GM19099 (cell line): Measurements from ENCODE around the gene THSD4.

Source experiments
- POLR2A ChIP-seq: IDR thresholded peaks from 3 replicates; pipeline ENCODE4 v1.6.1; 2011; ENCODE audit warnings: low read depth; ENCODE audit not compliant: insufficient read length; ENCODE audit errors: extremely low read depth

The THSD4 gene

GRCh38 chr15:71440489-71441110 lies 325.3 kb downstream of the THSD4 start:
- no peak for TF ChIP-seq POLR2A

GRCh38 chr15:71443538-71443937 lies 328.3 kb downstream of the THSD4 start:
- TF ChIP-seq POLR2A = no peak

- TF ChIP-seq POLR2A = no peak
These were observed 328.9 kb downstream of the THSD4 start for GRCh38 chr15:71444032-71444810.

DNA sequence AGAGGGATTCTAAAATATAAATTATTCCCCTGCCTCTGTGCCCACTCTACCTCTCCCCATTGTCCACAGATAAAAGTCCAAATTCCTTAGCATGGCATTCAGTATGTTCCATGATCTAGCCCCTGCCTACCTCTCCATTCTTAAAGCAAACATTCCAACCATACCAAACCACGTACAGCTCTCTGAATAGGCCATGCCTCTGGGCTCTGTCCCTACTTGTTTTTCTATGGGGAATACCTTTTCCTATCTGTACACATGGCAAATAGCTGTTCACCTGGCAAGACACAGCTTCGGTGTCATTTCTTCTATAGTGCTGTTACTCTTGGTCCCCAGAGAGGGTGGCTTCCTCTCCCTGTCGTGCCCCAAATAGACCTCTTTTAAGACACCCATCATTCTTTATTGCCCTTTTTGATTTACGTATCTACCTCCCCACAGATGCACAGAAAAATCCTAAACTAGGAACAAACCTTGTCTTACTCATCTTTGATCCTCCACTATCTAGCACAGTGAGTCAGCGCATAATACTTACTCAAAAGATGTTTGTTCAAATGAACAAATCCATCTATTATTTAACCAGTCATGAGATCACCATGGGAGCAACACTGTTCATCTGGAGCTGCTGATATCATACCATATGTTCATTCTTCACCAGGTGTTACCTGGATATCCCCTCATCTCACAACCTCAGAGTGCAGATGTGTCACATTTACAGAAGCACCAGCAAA lies 329.8 kb downstream of the THSD4 start:
- no peak for TF ChIP-seq POLR2A

DNA sequence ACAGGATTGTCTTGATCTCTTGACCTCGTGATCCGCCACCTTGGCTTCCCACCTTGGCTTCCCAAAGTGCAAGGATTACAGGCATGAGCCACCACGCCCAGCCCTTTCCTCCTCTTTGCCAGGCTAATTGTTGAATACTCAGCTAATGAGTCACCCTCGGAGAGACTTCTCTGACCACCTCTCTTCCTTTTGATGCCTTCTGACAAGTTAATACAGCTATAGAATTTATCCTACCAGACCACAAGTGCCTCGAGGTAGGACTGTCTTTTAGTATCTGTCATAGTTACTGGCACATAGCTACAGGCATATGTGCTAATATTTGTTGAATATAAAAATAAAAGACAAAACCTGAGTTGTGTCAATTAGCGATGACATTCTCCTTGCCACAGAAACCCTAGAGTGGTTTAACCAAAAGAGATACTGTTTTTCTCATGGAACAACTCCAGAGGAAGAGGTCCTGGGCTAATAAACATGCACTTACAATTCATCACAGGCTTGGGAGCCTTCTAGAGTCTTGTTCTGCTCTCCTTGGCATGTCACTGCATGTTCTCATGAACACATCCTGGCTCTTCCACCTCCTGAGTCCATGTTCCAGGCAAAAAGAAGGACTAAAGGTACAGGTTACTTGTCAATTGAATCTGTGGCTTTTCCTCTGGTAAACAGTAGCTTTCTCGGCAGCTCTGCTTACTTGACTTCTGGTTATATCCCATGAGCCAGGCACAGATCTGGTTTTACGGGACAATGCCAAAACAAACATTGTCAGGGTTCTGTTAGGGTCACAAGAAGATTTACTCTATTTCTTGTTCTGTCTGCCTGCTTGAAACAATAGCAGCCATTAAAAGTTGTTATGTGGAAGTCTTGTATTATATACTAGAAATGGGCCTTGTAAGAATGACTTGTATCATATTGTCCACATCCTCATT lies 332.3 kb downstream of the THSD4 start:
- no peak for TF ChIP-seq POLR2A

GRCh38 chr15:71448688-71449114 lies 333.4 kb downstream of the THSD4 start:
- TF ChIP-seq POLR2A = no peak

- TF ChIP-seq POLR2A = no peak
These were observed 334.1 kb downstream of the THSD4 start for GRCh38 chr15:71449363-71449762.

DNA sequence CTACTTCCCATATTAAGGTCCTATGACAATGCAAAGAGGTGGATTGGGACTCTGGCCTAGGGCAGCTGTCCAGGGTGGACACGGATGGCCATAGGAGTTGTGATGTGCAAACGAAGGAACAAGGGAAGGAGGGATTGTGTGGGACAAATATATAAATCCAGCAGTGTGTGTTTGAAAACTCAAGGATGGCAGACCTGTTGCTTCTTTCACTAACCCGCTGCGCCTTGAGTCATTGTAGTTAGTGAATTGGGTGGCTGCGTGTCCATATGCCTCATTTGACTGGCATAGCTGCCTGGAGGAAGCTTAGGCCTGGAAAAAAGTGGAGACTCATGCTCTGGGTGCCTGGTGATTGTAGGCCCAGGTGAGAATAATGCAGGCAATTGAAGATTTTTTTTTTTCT lies 334.7 kb downstream of the THSD4 start:
- TF ChIP-seq POLR2A = no peak

- TF ChIP-seq POLR2A = no peak
These were observed 335.9 kb downstream of the THSD4 start for GRCh38 chr15:71451130-71451529.

DNA sequence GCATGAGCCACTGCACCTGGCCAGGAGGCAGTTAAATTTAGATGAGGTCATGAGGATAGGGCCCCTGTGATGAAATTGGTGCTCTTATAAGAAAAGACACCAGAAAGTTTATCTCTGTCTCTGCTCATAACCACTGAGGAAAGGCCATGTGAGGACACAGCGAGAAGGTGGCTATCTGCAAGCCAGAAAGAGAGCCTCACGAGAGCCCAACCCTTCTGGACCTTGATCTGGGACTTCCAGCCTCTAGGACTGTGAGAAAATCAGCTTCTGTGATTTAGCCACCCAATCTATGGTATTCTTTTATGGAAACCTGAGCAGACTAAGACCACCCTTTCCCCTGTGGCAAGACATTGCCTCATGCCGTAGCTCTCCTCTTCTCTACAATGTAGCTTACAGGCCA lies 337.6 kb downstream of the THSD4 start:
- TF ChIP-seq POLR2A = no peak

DNA sequence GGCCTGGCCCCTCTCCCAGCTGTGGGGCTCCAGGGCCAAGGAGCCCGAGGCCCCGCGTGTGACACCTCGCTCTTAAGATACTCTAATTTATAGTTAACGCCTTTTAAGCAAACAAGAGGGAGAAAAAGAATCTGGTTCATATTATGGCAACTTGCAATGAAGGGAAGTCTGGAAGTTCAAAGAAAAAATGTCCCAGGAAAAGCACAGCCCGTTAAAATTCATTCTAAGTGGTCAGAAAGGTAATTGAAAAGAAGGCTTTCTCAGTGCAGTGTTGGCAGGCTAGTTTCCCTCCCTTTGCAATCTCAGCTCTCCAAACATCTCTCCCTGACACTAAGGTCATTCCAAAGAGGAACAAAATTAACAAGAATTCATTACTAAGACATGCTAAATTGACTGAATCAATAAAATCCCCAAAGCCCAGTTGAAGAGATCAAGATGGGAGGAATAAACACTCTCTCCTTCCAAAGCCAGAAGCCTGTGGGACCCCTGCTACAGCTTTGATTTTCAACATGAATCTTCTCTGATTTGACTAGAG lies 339.3 kb downstream of the THSD4 start:
- TF ChIP-seq POLR2A = no peak

- no peak for TF ChIP-seq POLR2A
These were observed 339.8 kb downstream of the THSD4 start for GRCh38 chr15:71455107-71455506.

DNA sequence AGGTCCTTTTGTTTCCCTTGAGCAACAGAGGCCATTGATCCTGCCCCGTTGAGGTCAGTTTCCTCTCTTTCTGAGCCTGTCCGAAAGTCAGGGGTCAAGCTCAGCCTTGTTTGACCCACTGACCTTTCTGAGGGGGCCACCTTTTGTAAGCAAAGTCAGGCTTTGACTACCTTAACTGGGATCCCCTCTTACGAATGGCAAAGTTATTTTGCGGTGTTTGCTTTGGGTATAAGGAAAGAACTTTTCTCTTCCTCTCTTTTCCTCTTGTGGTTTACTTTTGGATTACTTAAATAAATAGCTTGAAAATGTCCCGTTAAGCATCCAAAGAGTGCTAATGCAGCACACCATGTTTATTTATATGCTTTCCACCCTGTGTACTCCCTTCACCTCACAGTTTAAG lies 340.6 kb downstream of the THSD4 start:
- no peak for TF ChIP-seq POLR2A

- TF ChIP-seq POLR2A = no peak
These were observed 341.1 kb downstream of the THSD4 start for GRCh38 chr15:71456362-71456761.
